ENCODE measurements around the gene COQ4.

The COQ4 gene

DNA sequence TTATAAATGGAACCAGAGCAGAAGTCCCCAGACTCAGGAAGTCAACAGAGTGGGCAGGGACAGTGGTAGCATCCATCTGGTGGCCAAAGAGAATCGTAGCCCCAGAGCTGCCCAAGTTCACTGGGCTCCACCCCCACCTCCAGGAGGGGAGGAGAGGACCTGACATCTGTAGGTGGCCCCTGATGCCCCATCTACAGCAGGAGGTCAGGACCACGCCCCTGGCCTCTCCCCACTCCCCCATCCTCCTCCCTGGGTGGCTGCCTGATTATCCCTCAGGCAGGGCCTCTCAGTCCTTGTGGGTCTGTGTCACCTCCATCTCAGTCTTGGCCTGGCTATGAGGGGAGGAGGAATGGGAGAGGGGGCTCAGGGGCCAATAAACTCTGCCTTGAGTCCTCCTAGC is 38.2 kb downstream of the COQ4 start:
- no peaks in the 10 kb centered on the region for H3K4me1 ChIP-seq
- H3K4me3 ChIP-seq (ENCODE audit: low read depth, low read length): no peak overlapping the region
- no peak for DNase-seq
- H3K9me3 ChIP-seq: no peaks in the 10 kb centered on the region
- H3K36me3 ChIP-seq: no peaks in the 10 kb centered on the region; the same call in 1 of the 2 replicates
- TF ChIP-seq, protein P1, sequence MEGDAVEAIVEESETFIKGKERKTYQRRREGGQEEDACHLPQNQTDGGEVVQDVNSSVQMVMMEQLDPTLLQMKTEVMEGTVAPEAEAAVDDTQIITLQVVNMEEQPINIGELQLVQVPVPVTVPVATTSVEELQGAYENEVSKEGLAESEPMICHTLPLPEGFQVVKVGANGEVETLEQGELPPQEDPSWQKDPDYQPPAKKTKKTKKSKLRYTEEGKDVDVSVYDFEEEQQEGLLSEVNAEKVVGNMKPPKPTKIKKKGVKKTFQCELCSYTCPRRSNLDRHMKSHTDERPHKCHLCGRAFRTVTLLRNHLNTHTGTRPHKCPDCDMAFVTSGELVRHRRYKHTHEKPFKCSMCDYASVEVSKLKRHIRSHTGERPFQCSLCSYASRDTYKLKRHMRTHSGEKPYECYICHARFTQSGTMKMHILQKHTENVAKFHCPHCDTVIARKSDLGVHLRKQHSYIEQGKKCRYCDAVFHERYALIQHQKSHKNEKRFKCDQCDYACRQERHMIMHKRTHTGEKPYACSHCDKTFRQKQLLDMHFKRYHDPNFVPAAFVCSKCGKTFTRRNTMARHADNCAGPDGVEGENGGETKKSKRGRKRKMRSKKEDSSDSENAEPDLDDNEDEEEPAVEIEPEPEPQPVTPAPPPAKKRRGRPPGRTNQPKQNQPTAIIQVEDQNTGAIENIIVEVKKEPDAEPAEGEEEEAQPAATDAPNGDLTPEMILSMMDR (IDR thresholded peaks at IDR 0.05; ENCODE audit: low read depth, low read length): no peak
- H3K27me3 ChIP-seq: no peaks in the 10 kb centered on the region

DNA sequence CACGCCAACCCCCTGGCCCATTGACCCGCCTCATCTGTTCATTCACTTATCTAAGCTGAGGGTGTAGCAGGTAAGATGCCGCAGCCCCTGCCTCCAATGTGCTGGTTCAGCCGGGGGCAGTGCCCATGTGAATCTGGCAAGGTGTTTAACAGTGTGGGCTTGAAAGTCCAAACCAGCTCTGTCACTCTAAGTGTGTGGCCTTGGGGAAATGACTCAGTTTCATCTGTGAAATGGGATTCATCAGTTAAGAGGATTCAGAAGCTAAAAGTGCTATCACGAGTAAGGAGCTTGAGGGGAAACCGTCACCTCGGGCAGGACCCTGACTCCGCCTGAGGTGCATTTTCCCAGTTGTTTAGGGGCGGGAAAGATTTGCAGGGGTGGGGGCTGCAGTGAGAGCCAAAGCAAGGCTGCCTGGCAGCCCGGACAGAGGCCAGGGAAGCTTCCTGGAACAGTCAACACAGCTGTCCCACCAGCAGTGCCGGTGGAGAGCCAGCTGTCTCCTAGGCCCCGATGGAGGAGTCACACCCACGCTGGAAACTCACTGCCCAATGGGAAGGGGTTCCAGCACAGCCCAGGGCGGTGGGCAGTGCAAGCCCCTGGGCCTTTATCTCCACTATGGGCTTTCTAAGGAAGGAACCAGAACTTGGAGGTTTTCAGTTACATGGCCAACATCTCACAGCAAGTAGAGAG is 38.8 kb downstream of the COQ4 start:
- Histone ChIP-seq H3K27me3 (no peaks in the 10 kb centered on the region), H3K4me1 (no peaks in the 10 kb centered on the region), H3K36me3 (no peaks in the 10 kb centered on the region), H3K4me3 (ENCODE audit: low read depth, low read length) (peak overlapping the region; percentile 64), H3K9me3 (no peaks in the 10 kb centered on the region)
- DNase-seq: no peak
- TF ChIP-seq, protein P1 (IDR thresholded peaks at IDR 0.05; ENCODE audit: low read depth, low read length): no peak

DNA sequence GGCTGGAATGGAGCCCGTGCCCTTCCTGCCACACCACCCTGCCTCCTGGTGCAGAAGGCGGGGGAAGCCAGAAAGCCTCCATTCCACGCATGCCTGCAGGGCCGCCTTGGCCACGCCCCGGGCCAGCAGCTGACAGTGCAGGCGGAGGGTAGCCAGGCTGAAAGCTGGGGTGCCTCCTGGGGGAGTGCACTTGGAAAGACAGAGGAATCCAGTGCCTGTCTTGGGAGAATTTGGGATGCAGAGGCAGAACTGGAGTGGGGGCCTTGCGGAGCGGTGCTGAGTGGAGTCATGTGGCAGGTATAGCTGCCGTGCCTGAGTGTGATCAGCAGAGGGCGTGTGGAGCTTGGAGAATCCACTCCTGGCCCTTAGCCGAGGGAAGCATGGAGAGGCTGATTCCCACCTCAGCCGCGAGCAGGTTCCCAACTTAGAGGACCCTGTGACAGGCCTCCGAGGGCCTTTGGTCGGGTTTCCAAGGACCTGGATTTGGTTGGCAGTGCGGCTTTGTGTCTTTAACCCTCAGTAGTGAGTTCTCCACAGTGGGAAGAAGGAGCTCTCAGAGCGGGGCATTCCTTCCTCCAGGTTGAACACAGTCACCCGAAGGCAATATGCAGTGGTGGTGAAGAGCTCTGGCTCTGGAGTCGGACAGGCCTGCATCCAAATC is 39.5 kb downstream of the COQ4 start:
- Histone ChIP-seq H3K27me3 (no peaks in the 10 kb centered on the region), H3K9me3 (no peaks in the 10 kb centered on the region), H3K4me3 (ENCODE audit: low read depth, low read length) (peak overlapping the region; percentile 64), H3K36me3 (no peaks in the 10 kb centered on the region), H3K4me1 (no peaks in the 10 kb centered on the region)
- TF ChIP-seq, protein P1 (IDR thresholded peaks at IDR 0.05; ENCODE audit: low read depth, low read length): peak; percentile 91
- DNase-seq: peak; percentile 88

DNA sequence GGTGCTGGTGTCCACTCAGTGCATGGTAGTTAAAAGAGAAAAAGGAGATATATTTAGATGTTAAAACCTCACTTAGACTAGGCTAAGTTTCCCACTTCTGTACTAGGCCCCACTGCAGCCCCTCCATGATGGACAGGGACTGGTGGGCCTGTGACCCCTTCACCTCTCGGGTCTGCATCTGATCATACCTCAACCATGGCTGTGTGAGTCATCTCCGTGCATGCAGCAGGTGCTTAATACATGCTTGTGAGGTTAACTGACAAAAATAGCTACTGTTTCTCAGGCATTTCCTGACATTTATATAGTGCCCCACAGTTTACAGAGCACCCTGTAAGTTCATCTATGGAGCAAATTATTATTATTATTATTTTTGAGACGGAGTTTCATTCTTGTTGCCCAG is 40.1 kb downstream of the COQ4 start:
- TF ChIP-seq, protein P1 (IDR thresholded peaks at IDR 0.05; ENCODE audit: low read depth, low read length): no peak

GRCh38 chr9:128365525-128365924 is 42.9 kb downstream of the COQ4 start:
- H3K4me3 ChIP-seq (ENCODE audit: low read depth, low read length): no peak overlapping the region
- H3K4me1 ChIP-seq: no peaks in the 10 kb centered on the region
- H3K27me3 ChIP-seq: no peaks in the 10 kb centered on the region

More for the DNA sequence above, 40.1 kb downstream of the COQ4 start:
- no peak for DNase-seq
- no peaks in the 10 kb centered on the region for H3K4me1 ChIP-seq
- no peaks in the 10 kb centered on the region for H3K9me3 ChIP-seq
- no peaks in the 10 kb centered on the region for H3K27me3 ChIP-seq
- no peak overlapping the region for H3K4me3 ChIP-seq (ENCODE audit: low read depth, low read length)
- no peaks in the 10 kb centered on the region for H3K36me3 ChIP-seq

More at GRCh38 chr9:128365525-128365924, 42.9 kb downstream of the COQ4 start:
- Histone ChIP-seq H3K9me3 (no peaks in the 10 kb centered on the region), H3K36me3 (no peaks in the 10 kb centered on the region)
- TF ChIP-seq, protein P1 (IDR thresholded peaks at IDR 0.05; ENCODE audit: low read depth, low read length): no peak
- no peak for DNase-seq

Measured in BE2C (cell line).